NCI-H2196 (cell line): ENCODE results near the gene VAV1.
"Not testable (repeated sequence)": the region's sequence is repeated elsewhere in the genome, so short reads cannot be mapped to it uniquely, and the experiment has no call there.

Source experiments
- DNase-seq: peaks from one replicate; lab custom pipeline; 2025; ENCODE audit not compliant: unreplicated experiment; lab: John Stamatoyannopoulos, UW

The VAV1 gene

GRCh38 chr19:6812612-6813011 is 40.1 kb downstream of the VAV1 start:
- no peak for DNase-seq

- DNase-seq = no peak
Measured at GRCh38 chr19:6813659-6814058, 41.2 kb downstream of the VAV1 start.

GRCh38 chr19:6817179-6817578 is 44.7 kb downstream of the VAV1 start:
- DNase-seq = no peak

- no peak for DNase-seq
Measured at GRCh38 chr19:6818246-6818645, 45.7 kb downstream of the VAV1 start.

GRCh38 chr19:6819323-6819722 is 46.8 kb downstream of the VAV1 start:
- DNase-seq = no peak

- no peak for DNase-seq
Measured at GRCh38 chr19:6820237-6820636, 47.7 kb downstream of the VAV1 start.

GRCh38 chr19:6821639-6822310 is 49.3 kb downstream of the VAV1 start:
- no peak for DNase-seq

- no peak for DNase-seq
Measured at GRCh38 chr19:6822311-6822670, 49.8 kb downstream of the VAV1 start.

- DNase-seq = no peak
Measured at GRCh38 chr19:6825076-6825774, 52.7 kb downstream of the VAV1 start.

GRCh38 chr19:6826281-6826920 is 53.9 kb downstream of the VAV1 start:
- DNase-seq = no peak

- DNase-seq = no peak
Measured at GRCh38 chr19:6828306-6828697, 55.8 kb downstream of the VAV1 start.

GRCh38 chr19:6828698-6829633 is 56.5 kb downstream of the VAV1 start:
- DNase-seq = peak; percentile 6

GRCh38 chr19:6829829-6830228 is 57.3 kb downstream of the VAV1 start:
- DNase-seq = not testable (repeated sequence)

- not testable (repeated sequence) for DNase-seq
Measured at GRCh38 chr19:6831084-6831483, 58.6 kb downstream of the VAV1 start.

- DNase-seq = no peak
Measured at GRCh38 chr19:6832412-6832811, 59.9 kb downstream of the VAV1 start.

- no peak for DNase-seq
Measured at GRCh38 chr19:6833166-6833790, 60.8 kb downstream of the VAV1 start.

- no peak for DNase-seq
Measured at GRCh38 chr19:6834433-6834832, 61.9 kb downstream of the VAV1 start.

GRCh38 chr19:6835501-6835900 is 63.0 kb downstream of the VAV1 start:
- no peak for DNase-seq

- DNase-seq = no peak
Measured at GRCh38 chr19:6837525-6837924, 65.0 kb downstream of the VAV1 start.

- no peak for DNase-seq
Measured at GRCh38 chr19:6838062-6838655, 65.7 kb downstream of the VAV1 start.
